NCI-H510A (cell line): ENCODE results near the gene PAPPA2.
"Not testable (repeated sequence)": the region's sequence is repeated elsewhere in the genome, so short reads cannot be mapped to it uniquely, and the experiment has no call there.

Source experiments
- DNase-seq: peaks from one replicate; lab custom pipeline; 2025; lab: John Stamatoyannopoulos, UW

The PAPPA2 gene

DNA sequence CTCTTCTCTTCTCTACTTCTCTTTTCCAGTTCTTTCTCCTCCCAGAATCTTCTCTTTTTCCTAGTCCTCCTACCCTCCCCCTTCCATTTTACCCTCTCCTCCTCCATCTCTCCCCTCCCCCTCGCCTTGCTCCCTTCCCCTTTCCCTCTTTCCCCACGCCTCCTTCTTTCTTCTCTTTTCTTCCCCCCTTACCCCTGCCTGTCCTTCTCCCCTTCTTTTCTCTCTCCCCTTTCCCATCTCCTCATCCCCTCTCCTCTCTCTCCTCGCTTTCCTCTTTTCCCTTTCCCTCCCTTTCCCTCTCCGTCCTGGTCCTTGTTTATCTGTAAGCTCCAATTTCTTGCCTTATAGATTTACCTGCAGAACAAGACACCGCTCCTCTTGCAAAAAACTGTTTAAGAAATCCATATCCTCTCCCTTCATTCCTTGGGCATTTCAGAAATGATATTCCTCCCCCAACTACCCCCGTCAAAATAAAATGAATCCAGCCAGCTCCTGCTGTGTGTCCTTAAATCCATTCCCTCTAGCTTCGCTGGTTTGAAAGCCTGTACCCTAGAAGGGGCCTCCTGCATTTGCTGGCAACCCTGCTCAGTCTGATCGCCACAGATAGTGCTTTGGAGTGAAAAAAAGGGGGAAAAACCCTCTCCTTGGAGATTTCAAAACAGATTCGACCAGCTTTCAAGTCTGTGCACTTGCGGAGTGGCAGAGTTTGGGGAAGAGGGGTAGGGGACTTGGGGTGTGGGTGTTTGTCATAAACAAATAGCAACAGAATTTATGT lies 89.4 kb downstream of the PAPPA2 start:
- no peak for DNase-seq

DNA sequence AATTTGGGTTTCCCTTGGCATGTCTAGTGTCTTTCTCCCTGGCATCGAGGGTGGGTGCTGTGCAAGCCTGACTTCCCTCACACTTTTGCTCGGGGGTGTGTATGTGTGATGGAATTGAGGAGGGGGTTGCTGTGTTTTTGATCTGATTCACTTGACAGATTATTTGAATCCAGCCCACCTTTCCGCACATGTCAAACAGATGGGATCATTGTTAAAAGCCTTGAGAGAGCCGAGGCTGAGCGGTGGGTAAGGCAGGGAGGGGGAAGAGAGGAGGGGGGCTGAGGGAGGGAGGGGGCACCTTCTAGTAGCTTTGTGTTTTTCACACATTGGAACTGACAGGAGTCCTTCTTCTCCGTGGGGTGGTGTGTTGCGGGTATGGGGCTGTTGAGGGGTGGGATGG lies 90.0 kb downstream of the PAPPA2 start:
- DNase-seq = no peak

DNA sequence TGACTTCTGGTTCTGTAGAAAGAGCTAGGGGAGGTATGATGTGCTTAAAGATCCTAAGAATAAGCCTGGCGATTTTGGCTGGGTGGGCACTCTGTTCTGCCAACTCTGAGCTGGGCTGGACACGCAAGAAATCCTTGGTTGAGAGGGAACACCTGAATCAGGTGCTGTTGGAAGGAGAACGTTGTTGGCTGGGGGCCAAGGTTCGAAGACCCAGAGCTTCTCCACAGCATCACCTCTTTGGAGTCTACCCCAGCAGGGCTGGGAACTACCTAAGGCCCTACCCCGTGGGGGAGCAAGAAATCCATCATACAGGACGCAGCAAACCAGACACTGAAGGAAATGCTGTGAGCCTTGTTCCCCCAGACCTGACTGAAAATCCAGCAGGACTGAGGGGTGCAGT lies 93.3 kb downstream of the PAPPA2 start:
- no peak for DNase-seq

DNA sequence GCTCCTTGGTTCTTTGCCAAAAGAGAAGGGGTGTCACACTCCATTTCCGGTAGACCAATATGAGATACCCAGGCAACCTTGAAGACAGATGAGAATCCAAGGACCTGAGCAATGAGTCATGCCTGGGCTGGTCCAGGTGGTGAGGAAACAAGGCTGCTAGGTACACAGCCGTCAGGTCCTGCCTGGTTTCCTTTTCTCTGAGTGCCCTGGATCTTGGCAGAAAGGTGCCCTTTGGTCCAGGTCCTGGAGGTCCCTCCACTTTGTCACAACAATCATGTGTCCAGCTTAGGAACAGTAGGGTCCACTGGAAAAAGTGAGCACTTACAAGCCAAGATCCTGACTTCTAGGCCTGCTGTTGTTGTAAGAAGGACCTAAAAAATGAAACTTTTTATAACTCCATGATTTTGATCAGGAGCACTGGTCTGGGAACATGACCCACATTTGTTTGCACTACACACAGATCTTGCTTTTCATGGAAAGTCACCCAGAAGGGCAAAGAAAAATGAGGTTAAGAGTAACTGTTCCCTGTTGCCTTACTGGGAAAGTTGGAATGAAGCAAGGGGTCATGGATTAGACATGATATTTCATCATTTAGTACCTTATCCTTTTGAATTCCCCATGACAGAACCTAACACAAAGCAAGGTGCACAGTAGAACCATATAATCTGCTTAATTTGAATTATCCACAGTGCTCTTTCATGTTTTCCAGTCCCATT lies 94.7 kb downstream of the PAPPA2 start:
- no peak for DNase-seq

DNA sequence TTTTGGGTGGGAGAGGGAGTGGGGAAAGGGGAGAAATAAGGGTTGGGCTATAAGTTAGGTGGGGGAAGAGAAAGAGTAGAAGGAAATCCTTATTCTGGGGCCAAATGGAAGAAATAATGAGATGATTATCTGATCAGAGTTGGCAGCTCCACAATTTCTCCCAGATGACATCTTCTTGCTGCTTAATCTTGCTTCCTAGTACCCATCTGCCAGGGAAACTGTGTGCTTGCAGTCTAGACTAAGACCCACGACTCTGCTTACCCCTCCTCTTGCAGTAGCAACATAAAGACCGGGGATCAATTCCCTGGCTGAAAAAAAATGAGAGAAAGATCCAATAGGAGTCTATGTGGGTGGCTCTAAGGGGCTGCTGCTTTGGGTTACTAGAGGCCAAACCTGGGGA lies 95.6 kb downstream of the PAPPA2 start:
- no peak for DNase-seq

DNA sequence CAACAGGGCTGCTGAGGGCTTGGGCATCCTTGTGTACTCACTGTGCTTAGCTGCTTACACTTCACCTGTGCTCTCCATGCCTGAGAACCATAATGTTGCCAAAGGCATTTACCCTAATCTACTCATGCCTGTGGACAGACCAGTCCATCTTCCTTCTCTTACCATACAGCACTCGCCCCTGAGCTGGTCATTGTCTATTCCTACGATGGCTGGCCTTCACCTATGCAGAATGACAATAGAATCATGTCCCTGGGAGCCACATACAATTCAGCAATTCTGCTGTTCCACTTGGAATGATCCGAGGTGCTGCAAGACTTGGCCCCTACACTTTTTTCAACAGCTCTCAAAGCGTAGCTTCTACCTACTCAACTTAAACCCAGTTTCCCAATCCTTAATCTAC lies 96.5 kb downstream of the PAPPA2 start:
- DNase-seq = no peak

DNA sequence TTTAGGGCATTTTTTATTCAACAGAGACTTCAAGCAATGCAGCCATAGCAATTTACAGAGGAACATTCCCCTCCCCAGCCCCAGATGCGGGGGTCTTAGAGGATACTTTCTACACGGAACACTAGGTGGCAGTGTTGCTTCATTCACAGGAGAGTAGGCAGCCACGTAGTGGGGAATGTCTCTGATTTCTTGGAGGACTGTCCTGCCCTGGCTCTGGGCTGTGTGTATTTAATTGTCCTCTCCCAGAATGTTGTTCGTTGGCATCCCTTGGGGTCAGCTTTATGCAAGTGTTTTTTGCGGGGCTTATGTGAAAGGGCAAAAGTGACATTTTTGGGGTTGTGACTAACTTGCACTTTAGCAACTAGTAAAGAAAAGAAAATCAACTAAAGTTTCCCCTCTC lies 96.9 kb downstream of the PAPPA2 start:
- DNase-seq = peak; percentile 18

DNA sequence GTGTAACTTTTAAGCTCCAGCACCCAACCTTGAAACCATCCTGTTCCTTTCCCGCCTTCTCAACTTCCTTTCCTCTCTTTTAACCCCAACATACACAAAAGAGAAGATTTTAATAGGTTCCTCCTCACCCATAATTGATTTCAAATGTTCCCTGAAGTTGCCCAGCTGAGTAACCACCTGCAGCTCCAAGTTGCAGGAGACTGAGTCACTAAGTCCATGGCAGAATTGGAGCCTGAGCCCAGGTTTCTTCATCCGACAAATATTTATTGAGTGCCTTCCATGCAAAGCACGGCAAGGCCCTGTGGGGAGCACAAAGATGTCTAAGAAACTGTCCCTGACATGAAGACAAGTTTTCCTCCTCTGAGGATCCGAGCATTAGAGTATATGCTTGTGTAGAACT lies 97.7 kb downstream of the PAPPA2 start:
- no peak for DNase-seq

DNA sequence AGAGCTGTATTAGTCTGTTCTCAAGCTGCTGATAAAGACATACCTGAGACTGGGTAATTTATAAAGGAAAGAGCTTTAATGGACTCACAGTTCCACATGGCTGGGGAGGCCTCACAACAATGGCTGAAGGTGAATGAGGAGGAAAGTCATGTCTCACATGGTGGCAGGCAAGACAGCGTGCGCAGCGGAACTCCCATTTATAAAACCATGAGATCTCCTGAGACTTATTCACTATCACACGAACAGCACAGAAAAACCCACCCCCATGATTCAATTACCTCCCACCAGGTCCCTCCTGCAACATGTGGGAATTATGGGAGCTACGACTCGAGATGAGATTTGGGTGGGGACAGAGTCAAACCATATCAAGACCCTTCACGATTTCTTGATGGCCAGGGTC lies 98.8 kb downstream of the PAPPA2 start:
- not testable (repeated sequence) for DNase-seq

DNA sequence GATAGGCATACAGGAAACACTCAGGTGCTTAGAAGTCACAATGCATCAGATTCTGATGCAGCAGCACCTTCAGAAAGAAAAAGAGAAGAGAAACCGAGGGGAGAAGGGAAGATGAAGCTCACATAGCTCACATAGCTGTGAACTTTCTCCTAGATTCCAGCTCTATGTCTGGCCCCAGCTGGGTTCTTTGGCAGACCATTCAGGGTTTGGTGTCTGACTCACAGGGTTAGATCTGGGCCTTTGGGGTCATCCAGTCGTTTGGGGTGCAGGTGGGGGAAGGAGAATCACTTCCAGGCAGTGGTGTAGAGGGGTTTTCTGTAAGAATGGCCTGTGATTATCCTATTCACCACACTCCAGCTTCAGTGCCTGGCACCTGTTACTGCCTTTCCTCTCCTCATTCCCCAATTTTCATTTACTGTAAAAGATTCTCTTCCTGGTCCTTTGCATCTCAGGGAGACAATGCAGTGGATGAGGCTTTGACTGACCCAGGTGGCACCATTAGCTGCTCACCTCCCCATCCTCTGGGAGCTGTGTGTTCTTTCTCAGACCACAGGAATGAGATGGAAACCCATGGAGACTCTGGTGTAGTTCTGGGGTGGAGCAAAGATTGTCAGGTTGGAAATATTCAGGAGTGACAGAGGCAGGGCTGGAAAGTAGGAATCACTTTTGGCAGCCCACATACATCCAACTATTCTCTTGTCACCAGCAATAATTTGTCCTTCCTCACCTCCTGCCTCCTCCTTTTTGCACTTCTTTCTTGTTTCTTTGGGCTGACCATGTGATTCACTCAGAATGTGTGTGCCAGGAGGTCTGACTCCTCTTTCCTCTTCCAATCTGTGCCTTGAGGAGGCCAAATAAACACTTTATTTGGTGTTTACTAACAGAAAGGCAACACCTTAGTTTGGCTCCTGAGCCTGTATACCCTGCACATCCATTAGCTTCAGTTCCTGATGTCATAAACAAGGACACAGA lies 103.3 kb downstream of the PAPPA2 start:
- no peak for DNase-seq

DNA sequence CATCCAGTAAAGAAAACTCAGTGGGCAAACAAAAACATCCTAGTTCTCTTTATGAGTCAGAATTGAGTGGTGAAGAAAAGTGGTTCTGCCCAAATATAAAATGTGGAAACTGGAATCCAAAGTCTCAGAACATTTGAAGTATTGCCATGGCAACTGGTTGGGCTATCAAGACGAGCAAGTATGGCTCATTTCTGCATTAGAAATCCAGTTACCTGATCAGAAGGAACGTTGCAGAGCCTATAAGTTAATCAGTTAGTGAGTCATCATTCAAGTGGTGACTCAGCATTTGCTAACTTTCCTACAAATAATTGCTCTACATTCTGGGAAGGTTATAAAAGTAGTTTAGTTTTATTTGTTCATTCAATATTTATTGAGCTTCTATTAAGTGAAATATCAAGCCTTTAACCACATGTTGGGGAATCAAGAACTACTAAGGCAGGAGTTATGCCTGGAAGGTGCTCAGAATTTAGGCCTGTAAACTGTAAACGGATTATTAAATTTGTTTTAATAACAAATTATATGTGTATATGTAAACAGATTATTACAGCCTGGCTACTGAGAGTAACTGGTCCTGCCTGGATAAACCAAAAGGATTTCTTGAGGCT lies 104.3 kb downstream of the PAPPA2 start:
- no peak for DNase-seq

DNA sequence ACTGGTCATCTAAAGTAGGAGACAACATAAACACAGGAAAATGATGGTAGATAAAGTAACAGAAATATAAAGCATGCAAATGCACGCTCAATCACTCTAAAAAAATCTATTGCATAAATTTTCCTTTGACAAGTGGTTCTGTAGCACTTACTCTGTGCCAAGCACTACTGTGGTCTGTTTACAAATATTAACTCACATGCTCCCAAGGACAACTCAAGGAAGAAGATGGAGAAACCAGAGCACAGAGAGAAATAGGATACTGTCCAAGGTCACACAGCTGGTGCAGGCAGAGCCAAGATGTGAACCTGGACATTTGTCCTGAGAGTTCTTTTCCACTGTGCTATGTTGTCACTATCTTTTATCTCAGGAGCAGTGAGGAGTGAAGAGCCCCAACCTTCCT lies 105.2 kb downstream of the PAPPA2 start:
- DNase-seq = no peak

DNA sequence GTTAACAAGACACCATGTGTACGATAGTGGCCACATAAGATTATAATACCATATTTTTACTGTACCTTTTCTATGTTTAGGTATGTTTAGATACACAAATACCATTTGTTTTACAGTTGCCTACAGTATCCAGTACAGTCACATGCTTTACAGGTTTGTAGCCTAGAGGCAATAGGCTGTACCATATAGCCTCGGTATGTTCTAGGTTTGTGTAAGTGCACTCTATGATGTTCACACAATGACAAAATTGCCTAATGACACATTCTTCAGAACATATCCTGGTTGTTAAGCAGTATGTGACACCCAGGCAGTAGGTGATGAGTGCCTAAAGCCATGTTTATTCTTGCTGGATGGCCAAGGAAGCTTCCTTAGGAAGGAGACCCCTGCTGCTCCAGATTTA lies 111.8 kb downstream of the PAPPA2 start:
- DNase-seq = no peak

DNA sequence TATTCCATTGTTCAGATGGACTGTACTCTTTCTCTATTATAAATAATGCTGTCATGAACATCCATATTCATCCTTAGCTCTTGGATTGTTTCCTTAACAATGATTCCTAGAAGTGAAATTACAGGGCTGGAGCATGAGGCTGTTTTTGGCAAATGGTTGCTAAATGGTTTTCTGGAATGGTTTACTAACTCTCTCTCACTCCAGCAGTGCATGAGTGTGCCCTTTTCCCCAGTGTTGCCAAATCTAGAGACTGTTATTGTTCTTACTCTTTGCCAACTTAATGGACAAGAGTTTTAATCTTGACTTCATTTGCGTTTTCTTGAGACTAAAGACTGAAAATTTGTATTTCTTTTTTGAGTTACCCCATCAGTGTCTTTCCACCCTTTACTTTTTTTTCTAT lies 113.0 kb downstream of the PAPPA2 start:
- no peak for DNase-seq

DNA sequence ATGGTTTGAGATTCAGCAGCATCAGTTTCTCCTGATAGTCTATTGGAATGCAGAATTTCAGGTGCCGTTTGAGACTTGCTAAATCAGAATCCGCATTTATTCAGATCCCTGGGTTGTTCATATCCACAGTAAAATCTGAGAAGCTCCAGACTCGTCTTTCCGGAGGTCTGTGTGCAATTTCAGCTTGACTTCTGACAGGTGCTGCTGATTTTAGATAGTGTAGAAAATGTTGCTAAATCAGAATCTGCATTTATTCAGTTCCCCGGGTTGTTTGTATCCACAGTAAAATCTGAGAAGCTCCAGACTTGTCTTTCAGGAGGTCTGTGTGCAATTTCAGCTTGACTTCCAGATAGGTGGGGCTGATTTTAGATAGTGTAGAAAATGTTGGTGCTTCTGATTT lies 113.7 kb downstream of the PAPPA2 start:
- no peak for DNase-seq

DNA sequence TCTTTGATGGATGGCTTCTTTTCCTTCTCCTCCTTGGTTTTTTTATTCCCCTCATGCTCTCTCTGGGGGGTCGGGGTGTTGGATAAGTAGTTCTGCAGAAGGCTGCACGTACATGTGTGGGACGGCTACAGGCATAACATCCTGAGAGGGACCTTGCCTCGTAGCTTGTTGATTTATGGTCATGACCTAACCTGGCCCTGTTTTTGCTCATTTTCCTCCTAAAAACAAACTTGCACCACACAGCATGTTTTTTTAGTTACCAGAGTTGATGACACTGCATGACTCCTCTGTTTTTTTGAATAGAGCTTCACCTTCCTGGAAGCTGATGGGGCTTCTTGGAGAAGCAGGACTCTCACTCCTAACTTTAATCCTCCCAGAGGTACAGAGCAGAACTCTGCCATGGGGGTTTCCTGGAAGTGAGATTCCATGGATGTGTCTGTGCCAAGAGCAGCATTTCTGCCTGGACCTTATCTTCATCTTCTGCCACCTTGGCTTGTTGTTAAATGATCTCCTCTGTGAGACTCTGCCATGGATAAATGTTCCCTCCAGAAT lies 114.7 kb downstream of the PAPPA2 start:
- DNase-seq = no peak

DNA sequence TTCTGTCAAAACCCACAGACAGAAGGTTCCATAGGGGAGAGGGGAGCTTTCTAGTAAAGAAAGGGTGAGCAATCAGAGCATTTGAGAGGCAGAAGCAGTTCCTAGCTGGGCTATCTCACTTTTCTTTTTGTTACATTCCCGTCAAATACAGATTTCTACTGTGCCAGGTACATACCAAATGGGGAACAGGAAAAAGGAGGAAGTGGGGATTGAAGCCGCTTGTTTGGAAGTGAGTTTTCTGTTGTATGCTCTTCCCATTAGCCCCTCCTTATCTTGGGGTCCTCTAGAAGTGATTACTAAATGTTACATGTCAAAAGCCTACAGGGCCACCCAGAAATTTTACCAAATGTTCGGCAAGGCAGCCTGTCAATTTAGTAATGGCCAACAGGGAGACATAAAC lies 116.1 kb downstream of the PAPPA2 start:
- no peak for DNase-seq

DNA sequence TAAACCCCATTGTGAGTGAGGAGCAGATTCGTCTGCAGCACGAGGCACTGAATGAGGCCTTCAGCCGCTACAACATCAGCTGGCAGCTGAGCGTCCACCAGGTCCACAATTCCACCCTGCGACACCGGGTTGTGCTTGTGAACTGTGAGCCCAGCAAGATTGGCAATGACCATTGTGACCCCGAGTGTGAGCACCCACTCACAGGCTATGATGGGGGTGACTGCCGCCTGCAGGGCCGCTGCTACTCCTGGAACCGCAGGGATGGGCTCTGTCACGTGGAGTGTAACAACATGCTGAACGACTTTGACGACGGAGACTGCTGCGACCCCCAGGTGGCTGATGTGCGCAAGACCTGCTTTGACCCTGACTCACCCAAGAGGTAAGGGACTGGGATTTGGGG lies 132.2 kb downstream of the PAPPA2 start:
- DNase-seq = no peak

DNA sequence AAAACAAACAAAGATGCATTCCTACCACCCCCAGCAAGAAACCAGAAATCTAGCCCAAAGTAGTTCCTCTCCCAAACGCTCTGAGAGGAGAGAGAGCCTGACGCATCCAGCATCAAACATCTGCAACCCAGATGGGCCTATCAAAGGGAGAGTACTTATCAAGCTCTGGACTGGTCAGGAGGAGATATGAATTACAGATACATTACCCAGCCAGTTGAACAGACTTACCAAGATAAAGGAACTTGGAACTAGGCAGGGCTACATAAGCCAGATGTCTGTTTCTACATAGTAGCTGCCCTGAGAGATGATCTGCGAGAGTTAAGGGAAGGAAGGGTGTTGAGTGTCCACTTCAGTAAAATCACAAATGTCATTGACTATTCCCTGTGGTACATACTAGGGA lies 138.4 kb downstream of the PAPPA2 start:
- DNase-seq = no peak

DNA sequence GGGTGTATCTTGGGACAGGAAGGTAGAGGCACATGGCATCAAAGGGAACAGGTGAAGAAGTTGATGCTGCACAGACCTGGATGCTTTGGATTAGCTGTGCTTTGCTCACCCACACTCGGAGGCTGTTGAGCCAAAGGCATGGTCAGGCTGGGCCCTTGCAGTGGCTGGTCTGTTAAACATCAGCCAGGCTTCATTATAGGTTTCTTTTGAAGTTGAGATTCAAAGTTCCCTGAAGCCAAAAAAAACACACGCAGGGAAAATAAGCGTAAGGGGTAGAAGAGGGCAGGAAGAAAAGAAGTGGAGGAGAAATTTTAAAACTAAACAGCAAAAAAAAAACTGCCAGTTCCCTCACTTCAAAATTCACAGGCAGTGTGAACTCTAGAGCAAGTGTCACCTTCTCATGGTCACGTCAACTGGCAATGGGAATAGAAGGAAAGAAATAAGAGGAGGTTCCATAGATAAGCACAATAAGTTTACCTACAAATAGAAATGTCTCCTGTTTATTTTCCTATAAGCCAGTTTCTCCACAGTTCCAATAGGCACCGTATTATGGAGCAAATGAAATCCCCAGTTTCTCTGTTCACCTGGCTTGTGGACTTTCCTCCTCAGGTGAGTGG lies 139.5 kb downstream of the PAPPA2 start:
- no peak for DNase-seq

DNA sequence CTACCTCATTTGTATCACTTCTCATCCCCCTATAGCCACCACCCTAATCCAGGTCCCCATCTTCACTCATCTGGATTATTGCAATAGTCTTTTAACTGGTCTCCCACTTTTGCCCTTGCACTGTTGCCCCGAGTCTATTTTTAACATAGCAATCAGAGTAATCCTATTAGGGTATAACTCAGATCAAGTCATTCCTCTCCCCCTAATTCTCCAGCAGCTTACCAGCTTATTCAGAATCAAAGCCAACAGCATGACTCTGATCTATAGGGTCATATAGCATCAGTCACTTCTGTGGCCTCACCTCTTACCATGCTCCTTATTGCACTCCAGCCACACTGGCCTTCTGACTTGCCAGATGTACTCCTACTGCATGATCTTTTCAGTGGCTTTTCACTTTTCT lies 140.7 kb downstream of the PAPPA2 start:
- no peak for DNase-seq
